Dedifferentiated amniotic fluid mesenchymal stem cell (primary cell): ENCODE measurements around the gene KDM1B.

Experiments
- DNase-seq: peaks from one replicate; pipeline ENCODE4 v3.0.0-alpha.2; 2016; ENCODE audit errors: extremely low spot score

KDM1B gene

GRCh38 chr6:18234564-18234963 lies 79.3 kb downstream of the KDM1B start:
- DNase-seq = no peak

GRCh38 chr6:18235524-18235923 lies 80.3 kb downstream of the KDM1B start:
- no peak for DNase-seq

GRCh38 chr6:18237167-18237566 lies 81.9 kb downstream of the KDM1B start:
- DNase-seq = no peak

- no peak for DNase-seq
These were observed 85.0 kb downstream of the KDM1B start for GRCh38 chr6:18240230-18240629.

- DNase-seq = no peak
These were observed 86.2 kb downstream of the KDM1B start for GRCh38 chr6:18241208-18242038.

- peak; percentile 67 for DNase-seq
These were observed 87.0 kb downstream of the KDM1B start for GRCh38 chr6:18242062-18242851.

- DNase-seq = no peak
These were observed 88.2 kb downstream of the KDM1B start for GRCh38 chr6:18243302-18243893.

- no peak for DNase-seq
These were observed 89.0 kb downstream of the KDM1B start for GRCh38 chr6:18244251-18244650.

GRCh38 chr6:18245079-18245478 lies 89.9 kb downstream of the KDM1B start:
- DNase-seq = no peak

- no peak for DNase-seq
These were observed 90.4 kb downstream of the KDM1B start for GRCh38 chr6:18245642-18246041.

GRCh38 chr6:18246205-18246604 lies 91.0 kb downstream of the KDM1B start:
- DNase-seq = no peak

- DNase-seq = no peak
These were observed 91.8 kb downstream of the KDM1B start for GRCh38 chr6:18247002-18247401.

GRCh38 chr6:18248698-18249097 lies 93.5 kb downstream of the KDM1B start:
- no peak for DNase-seq

- no peak for DNase-seq
These were observed 94.0 kb downstream of the KDM1B start for GRCh38 chr6:18249271-18249670.

GRCh38 chr6:18253635-18254034 lies 98.4 kb downstream of the KDM1B start:
- DNase-seq = no peak

- DNase-seq = no peak
These were observed 99.6 kb downstream of the KDM1B start for GRCh38 chr6:18254793-18255192.

- DNase-seq = no peak
These were observed 104.6 kb downstream of the KDM1B start for GRCh38 chr6:18259675-18260447.

- DNase-seq = peak; percentile 27
These were observed 105.4 kb downstream of the KDM1B start for GRCh38 chr6:18260448-18261106.

GRCh38 chr6:18261877-18262276 lies 106.7 kb downstream of the KDM1B start:
- DNase-seq = no peak

GRCh38 chr6:18262702-18263417 lies 107.6 kb downstream of the KDM1B start:
- no peak for DNase-seq
